NCI-H524 (cell line): ENCODE data around the gene MGAT1.

Source experiments
- DNase-seq, 2 experiments: peaks; one replicate each; lab custom pipeline; 2025; lab: John Stamatoyannopoulos, UW

Gene MGAT1

GRCh38 chr5:180804129-180804618 is 1.6 kb upstream of the MGAT1 start:
- DNase-seq, result no peak

- no peak for DNase-seq
These were observed 849 bp upstream of the MGAT1 start for GRCh38 chr5:180803181-180804128.

GRCh38 chr5:180801596-180802324 is 846 bp downstream of the MGAT1 start:
- no peak for DNase-seq

- DNase-seq, result no peak
These were observed 2.5 kb downstream of the MGAT1 start for GRCh38 chr5:180799902-180800801.

- DNase-seq, result peak in 1 of 2 experiments; percentile 7
These were observed 3.4 kb downstream of the MGAT1 start for GRCh38 chr5:180799194-180799593.

- DNase-seq, result no peak
These were observed 4.4 kb downstream of the MGAT1 start for GRCh38 chr5:180798193-180798592.

GRCh38 chr5:180797256-180798192 is 5.1 kb downstream of the MGAT1 start:
- no peak for DNase-seq

GRCh38 chr5:180795771-180796313 is 6.8 kb downstream of the MGAT1 start:
- no peak for DNase-seq

- DNase-seq, result no peak
These were observed 9.7 kb downstream of the MGAT1 start for GRCh38 chr5:180792965-180793287.

GRCh38 chr5:180792287-180792964 is 10.2 kb downstream of the MGAT1 start:
- no peak for DNase-seq

- no peak for DNase-seq
These were observed 10.9 kb downstream of the MGAT1 start for GRCh38 chr5:180791611-180792213.

- no peak for DNase-seq
These were observed 12.1 kb downstream of the MGAT1 start for GRCh38 chr5:180790524-180790923.

GRCh38 chr5:180790020-180790419 is 12.6 kb downstream of the MGAT1 start:
- peak; percentile 38 to 46 for DNase-seq

- DNase-seq, result peak in 1 of 2 experiments; percentile 16
These were observed 13.8 kb downstream of the MGAT1 start for GRCh38 chr5:180788651-180789410.

- DNase-seq, result no peak
These were observed 14.7 kb downstream of the MGAT1 start for GRCh38 chr5:180787711-180788431.

- DNase-seq, result peak; percentile 17 to 60
These were observed 15.8 kb downstream of the MGAT1 start for GRCh38 chr5:180786531-180787398.

GRCh38 chr5:180785794-180786221 is 16.8 kb downstream of the MGAT1 start:
- DNase-seq, result no peak
